ENCODE measurements around the gene IRF8.
"Not testable (repeated sequence)": the region's sequence is repeated elsewhere in the genome, so short reads cannot be mapped to it uniquely, and the experiment has no call there.

The IRF8 gene

GRCh38 chr16:85899444-85899843, 482 bp downstream of the IRF8 start:
- DNase-seq, result no peak

- no peak for DNase-seq
Measured at GRCh38 chr16:85900027-85900792, 1.2 kb downstream of the IRF8 start.

GRCh38 chr16:85901110-85901509, 2.1 kb downstream of the IRF8 start:
- no peak for DNase-seq

GRCh38 chr16:85901773-85902365, 2.9 kb downstream of the IRF8 start:
- no peak for DNase-seq

- DNase-seq, result no peak
Measured at GRCh38 chr16:85902366-85903155, 3.6 kb downstream of the IRF8 start.

- DNase-seq, result no peak
Measured at GRCh38 chr16:85903559-85903958, 4.6 kb downstream of the IRF8 start.

- no peak for DNase-seq
Measured at GRCh38 chr16:85905110-85906095, 6.4 kb downstream of the IRF8 start.

GRCh38 chr16:85906349-85906748, 7.4 kb downstream of the IRF8 start:
- no peak for DNase-seq

GRCh38 chr16:85907231-85907630, 8.3 kb downstream of the IRF8 start:
- DNase-seq, result not testable (repeated sequence)

GRCh38 chr16:85908444-85908843, 9.5 kb downstream of the IRF8 start:
- DNase-seq, result no peak

GRCh38 chr16:85908889-85909589, 10.1 kb downstream of the IRF8 start:
- DNase-seq, result no peak

GRCh38 chr16:85909932-85910853, 11.2 kb downstream of the IRF8 start:
- no peak for DNase-seq

- no peak for DNase-seq
Measured at GRCh38 chr16:85910854-85911247, 11.9 kb downstream of the IRF8 start.

- no peak for DNase-seq
Measured at GRCh38 chr16:85911251-85911930, 12.4 kb downstream of the IRF8 start.

- DNase-seq, result no peak
Measured at GRCh38 chr16:85912211-85912974, 13.4 kb downstream of the IRF8 start.

- no peak for DNase-seq
Measured at GRCh38 chr16:85913141-85913601, 14.2 kb downstream of the IRF8 start.

GRCh38 chr16:85913688-85914422, 14.9 kb downstream of the IRF8 start:
- DNase-seq, result no peak

- no peak for DNase-seq
Measured at GRCh38 chr16:85914423-85914794, 15.4 kb downstream of the IRF8 start.
